ENCODE measurements around the gene CACNB2. TPM values are rescaled to one million over a fixed set of nuclear protein-coding genes. Genes with fewer than 3 reads are reported as not detected.

The CACNB2 gene
- total RNA-seq, 1 donor from 2014 or later, result 3.5 TPM

- Histone ChIP-seq H3K79me2 (ENCODE audit: low read depth) (no peaks in the 10 kb centered on the region), H3K9ac (no peak overlapping the region), H3K36me3 (no peaks in the 10 kb centered on the region), H4K20me1 (ENCODE audit: low read depth) (no peaks in the 10 kb centered on the region), H3K27ac (no peak overlapping the region), H3K9me3 (ENCODE audit: low read depth) (no peaks in the 10 kb centered on the region), H3K4me2 (no peak overlapping the region), H2AFZ (replicated peaks) (no peak overlapping the region), H3F3A (ENCODE audit: low read depth) (no peaks in the 10 kb centered on the region), H3K4me3 (no peak overlapping the region), H3K27me3 (no peaks in the 10 kb centered on the region), H3K4me1 (no peaks in the 10 kb centered on the region)
- Mint-ChIP-seq H3K9me3 (no peaks in the 10 kb centered on the region), H3K36me3 (no peaks in the 10 kb centered on the region), H3K27ac (no peak overlapping the region), H3K27me3 (ENCODE audit: insufficient read depth, low read depth) (peaks cover 3% of the 10 kb centered on the region), H3K4me1 (peaks cover 3% of the 10 kb centered on the region), H3K4me3 (no peak overlapping the region)
- no peak for TF ChIP-seq EZH2phosphoT487 (IDR thresholded peaks at IDR 0.05)
- peak; percentile 54 for TF ChIP-seq CTCF (IDR thresholded peaks at IDR 0.05)
- TF ChIP-seq EZH2 (IDR thresholded peaks at IDR 0.05), result no peak
- peak; percentile 20 for DNase-seq (ENCODE audit: low spot score)
Measured at GRCh38 chr10:18216482-18216881, 76.3 kb downstream of the CACNB2 start.

GRCh38 chr10:18217577-18217976 lies 77.4 kb downstream of the CACNB2 start:
- H3K4me3 Mint-ChIP-seq, result no peak overlapping the region
- H3K36me3 Mint-ChIP-seq, result no peaks in the 10 kb centered on the region
- no peaks in the 10 kb centered on the region for H3K9me3 Mint-ChIP-seq
- Histone ChIP-seq H3F3A (ENCODE audit: low read depth) (no peaks in the 10 kb centered on the region), H3K9ac (no peak overlapping the region), H3K4me2 (no peak overlapping the region), H3K4me1 (no peaks in the 10 kb centered on the region), H3K9me3 (ENCODE audit: low read depth) (no peaks in the 10 kb centered on the region), H4K20me1 (ENCODE audit: low read depth) (no peaks in the 10 kb centered on the region), H3K27me3 (no peaks in the 10 kb centered on the region), H3K27ac (no peak overlapping the region), H3K4me3 (no peak overlapping the region), H2AFZ (replicated peaks) (no peak overlapping the region), H3K36me3 (no peaks in the 10 kb centered on the region), H3K79me2 (ENCODE audit: low read depth) (no peaks in the 10 kb centered on the region)
- no peak for DNase-seq (ENCODE audit: low spot score)
- no peak for TF ChIP-seq EZH2 (IDR thresholded peaks at IDR 0.05)
- no peak for TF ChIP-seq EZH2phosphoT487 (IDR thresholded peaks at IDR 0.05)
- no peak for TF ChIP-seq CTCF (IDR thresholded peaks at IDR 0.05)
- no peak overlapping the region for H3K27ac Mint-ChIP-seq
- H3K4me1 Mint-ChIP-seq, result peaks cover 3% of the 10 kb centered on the region
- peaks cover 5% of the 10 kb centered on the region for H3K27me3 Mint-ChIP-seq (ENCODE audit: insufficient read depth, low read depth)

- H3K27ac Mint-ChIP-seq, result no peak overlapping the region
- H3K4me1 Mint-ChIP-seq, result peaks cover 3% of the 10 kb centered on the region
- TF ChIP-seq EZH2phosphoT487 (IDR thresholded peaks at IDR 0.05) (no peak), EZH2 (IDR thresholded peaks at IDR 0.05) (no peak), CTCF (IDR thresholded peaks at IDR 0.05) (no peak)
- H3K36me3 Mint-ChIP-seq, result no peaks in the 10 kb centered on the region
- DNase-seq (ENCODE audit: low spot score), result no peak
- H3K27me3 Mint-ChIP-seq (ENCODE audit: insufficient read depth, low read depth), result peaks cover 5% of the 10 kb centered on the region
- Histone ChIP-seq H3K4me2 (no peak overlapping the region), H3K4me1 (no peaks in the 10 kb centered on the region), H3K9ac (no peak overlapping the region), H3K36me3 (no peaks in the 10 kb centered on the region), H3K9me3 (ENCODE audit: low read depth) (no peaks in the 10 kb centered on the region), H4K20me1 (ENCODE audit: low read depth) (no peaks in the 10 kb centered on the region), H2AFZ (replicated peaks) (no peak overlapping the region), H3K27me3 (no peaks in the 10 kb centered on the region), H3F3A (ENCODE audit: low read depth) (no peaks in the 10 kb centered on the region), H3K27ac (no peak overlapping the region), H3K4me3 (no peak overlapping the region), H3K79me2 (ENCODE audit: low read depth) (no peaks in the 10 kb centered on the region)
- H3K4me3 Mint-ChIP-seq, result no peak overlapping the region
- no peaks in the 10 kb centered on the region for H3K9me3 Mint-ChIP-seq
Measured at GRCh38 chr10:18219146-18219545, 78.9 kb downstream of the CACNB2 start.

Data from neural progenitor cell (in vitro differentiated cells).